ENCODE results near the gene CCDC120. TPM values are rescaled to one million over a fixed set of nuclear protein-coding genes. Genes with fewer than 3 reads are reported as not detected.
A peak's percentile ranks its signal among the peaks of the same experiment; 100 is the strongest.

Gene CCDC120
- total RNA-seq, 1 experiment from 2014 or later, result 5.3 TPM

DNA sequence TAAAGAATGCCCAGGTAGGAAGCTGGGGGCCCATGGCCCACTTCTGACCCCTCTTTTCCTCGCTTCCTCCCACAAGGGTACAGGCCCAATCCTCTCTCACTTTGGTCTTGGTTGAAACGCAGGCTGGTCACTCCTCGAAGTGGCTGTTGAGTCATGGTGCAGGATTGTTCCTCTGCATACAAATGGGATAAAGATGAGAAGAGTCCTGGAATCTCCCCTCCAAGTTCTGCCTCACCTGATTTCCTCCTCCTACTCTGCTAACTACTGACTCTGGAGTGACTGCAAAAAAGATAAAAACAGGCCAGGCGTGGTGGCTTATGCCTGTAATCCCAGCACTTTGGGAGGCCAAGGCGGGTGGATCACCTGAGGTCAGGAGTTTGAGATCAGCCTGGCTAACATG, 19.1 kb downstream of the CCDC120 start:
- H3F3A ChIP-seq (ENCODE audit: low read length, unreplicated experiment), result no peaks in the 10 kb centered on the region
- H3K79me2 ChIP-seq (ENCODE audit: low read length), result no peaks in the 10 kb centered on the region
- no peaks in the 10 kb centered on the region for H3K27me3 ChIP-seq (ENCODE audit: low read length)
- ATAC-seq, result no peak
- CTCF ChIA-PET, result no interaction called here
- intact Hi-C loops (cut with micrococcal nuclease), result no loop called here
- H3K4me1 ChIP-seq (ENCODE audit: insufficient read depth, low read length), result peaks cover 6% of the 10 kb centered on the region
- H3K4me2 ChIP-seq (ENCODE audit: low read length), result no peak overlapping the region
- no peak for DNase-seq
- BruUV-seq (replicated peaks), result no TSS peak
- H3K36me3 ChIP-seq (ENCODE audit: low read depth, low read length), result no peaks in the 10 kb centered on the region
- no peaks in the 10 kb centered on the region for H3K9me2 ChIP-seq (replicated peaks; ENCODE audit: low read length)
- no peak overlapping the region for H2AFZ ChIP-seq (ENCODE audit: low read length)
- POLR2A ChIA-PET (ENCODE audit: unreplicated experiment), result no interaction called here
- H3K4me3 ChIP-seq (ENCODE audit: low read length), result no peak overlapping the region
- no peak overlapping the region for H3K9ac ChIP-seq (ENCODE audit: low read length)
- no peak for TF ChIP-seq EZH2phosphoT487 (IDR thresholded peaks at IDR 0.05; ENCODE audit: borderline replicate concordance, low read length)
- TF ChIP-seq CTCF (conservative IDR thresholded peaks at IDR 0.05; ENCODE audit: low read depth, low read length), result no peak
- no peak for TF ChIP-seq EZH2 (IDR thresholded peaks at IDR 0.05; ENCODE audit: low read length, unreplicated experiment)
- no peaks in the 10 kb centered on the region for H4K20me1 ChIP-seq (ENCODE audit: low read length)
- H3K27ac ChIP-seq (ENCODE audit: low read length), result no peak overlapping the region
- H3K9me3 ChIP-seq (ENCODE audit: low read length), result no peaks in the 10 kb centered on the region

GRCh38 chrX:49079489-49080428, 21.0 kb downstream of the CCDC120 start, which contains the start of gene WDR45:
Gene WDR45 (minus strand): TSS chrX:49079887. CDS start chrX:49078095, 1,792 bp downstream.
- intact Hi-C loops (cut with micrococcal nuclease), result no loop called here
- POLR2A ChIA-PET (ENCODE audit: unreplicated experiment), result no interaction called here
- peak; percentile 66 for DNase-seq

More at GRCh38 chrX:49079489-49080428, 21.0 kb downstream of the CCDC120 start, which contains the start of gene WDR45:
- no peaks in the 10 kb centered on the region for H3K79me2 ChIP-seq (ENCODE audit: low read length)
- no peaks in the 10 kb centered on the region for H3K27me3 ChIP-seq (ENCODE audit: low read length)
- peak within 1 kb of the TSS; percentile 79 for H3K9ac ChIP-seq (ENCODE audit: low read length)
- no peaks in the 10 kb centered on the region for H3K36me3 ChIP-seq (ENCODE audit: low read depth, low read length)
- peaks cover 6% of the 10 kb centered on the region for H3K4me1 ChIP-seq (ENCODE audit: insufficient read depth, low read length)
- no peaks in the 10 kb centered on the region for H3F3A ChIP-seq (ENCODE audit: low read length, unreplicated experiment)
- no peaks in the 10 kb centered on the region for H3K9me3 ChIP-seq (ENCODE audit: low read length)
- TSS peak; percentile 87 for BruUV-seq (replicated peaks)
- ATAC-seq, result peak; percentile 87
- peak within 1 kb of the TSS; percentile 93 for H3K4me2 ChIP-seq (ENCODE audit: low read length)
- peak within 1 kb of the TSS; percentile 72 for H3K4me3 ChIP-seq (ENCODE audit: low read length)
- H2AFZ ChIP-seq (ENCODE audit: low read length), result peak within 1 kb of the TSS; percentile 92
- CTCF ChIA-PET, result interaction anchor here (0.6 kb wide), 1 partner anchor 351 kb away, joined by 4 read pairs; no protein-coding TSS in a partner anchor
- TF ChIP-seq EZH2phosphoT487 (IDR thresholded peaks at IDR 0.05; ENCODE audit: borderline replicate concordance, low read length) (no peak), EZH2 (IDR thresholded peaks at IDR 0.05; ENCODE audit: low read length, unreplicated experiment) (no peak), CTCF (conservative IDR thresholded peaks at IDR 0.05; ENCODE audit: low read depth, low read length) (no peak)
- no peaks in the 10 kb centered on the region for H4K20me1 ChIP-seq (ENCODE audit: low read length)
- peak within 1 kb of the TSS; percentile 31 for H3K27ac ChIP-seq (ENCODE audit: low read length)
- H3K9me2 ChIP-seq (replicated peaks; ENCODE audit: low read length), result no peaks in the 10 kb centered on the region

Measured in PC-3 (cell line).